GM12891 (cell line): ENCODE measurements around the gene ROBO2.

Experiments used
- PAX5 ChIP-seq: IDR thresholded peaks from 2 replicates; pipeline ENCODE4 v1.6.1; 2011; ENCODE audit warnings: low read length, moderate library complexity, mild to moderate bottlenecking; ENCODE audit not compliant: insufficient read depth, severe bottlenecking
- POLR2A ChIP-seq: IDR thresholded peaks from 2 replicates; pipeline ENCODE4 v1.6.1; 2011; ENCODE audit warnings: low read depth, low read length, control low read depth
- POLR2AphosphoS5 ChIP-seq: IDR thresholded peaks from 2 replicates; pipeline ENCODE4 v1.6.1; 2011; ENCODE audit warnings: low read depth, low read length, control low read depth
- SPI1 ChIP-seq: IDR thresholded peaks from 2 replicates; pipeline ENCODE4 v1.6.1; 2011; ENCODE audit warnings: low read depth, low read length, control low read depth
- TAF1 ChIP-seq: IDR thresholded peaks from 2 replicates; pipeline ENCODE4 v1.6.1; 2011; ENCODE audit warnings: low read depth, low read length, control low read depth

- no peak for TF ChIP-seq POLR2A
- TF ChIP-seq SPI1: no peak
- no peak for TF ChIP-seq POLR2AphosphoS5
- no peak for TF ChIP-seq PAX5
- TF ChIP-seq TAF1: no peak
These were observed 315.1 kb downstream of the ROBO2 start for GRCh38 chr3:77354958-77355357.
